H9 (cell line): ENCODE results near the gene PTPRN2. TPM values are rescaled to one million over a fixed set of nuclear protein-coding genes. Genes with fewer than 3 reads are reported as not detected.

Experiments
- DNase-seq: peaks from one replicate; pipeline ENCODE4 v3.0.0-alpha.2; 2017
- H2AFZ ChIP-seq: one replicate; pipeline ENCODE4 v1.6.1; 2013; ENCODE audit warnings: mild to moderate bottlenecking, low read length, control low read depth, moderate library complexity
- H2AK5ac ChIP-seq: 2 replicates; pipeline ENCODE4 v1.6.1; 2013; ENCODE audit warnings: low read length, control low read depth, mixed read lengths; ENCODE audit not compliant: insufficient read length
- H2BK120ac ChIP-seq: one replicate; pipeline ENCODE4 v1.6.1; 2013; ENCODE audit warnings: low read depth, mild to moderate bottlenecking, low read length, control low read depth, inconsistent platforms; ENCODE audit not compliant: poor library complexity, severe bottlenecking
- H2BK12ac ChIP-seq: 2 replicates; pipeline ENCODE4 v1.6.1; 2013; ENCODE audit warnings: low read length, control low read depth, mixed read lengths, low read depth; ENCODE audit not compliant: insufficient read length
- H2BK15ac ChIP-seq: 2 replicates; pipeline ENCODE4 v1.6.1; 2013; ENCODE audit warnings: low read depth, low read length, control low read depth
- H2BK20ac ChIP-seq: one replicate; pipeline ENCODE4 v1.6.1; 2013; ENCODE audit warnings: low read depth, mild to moderate bottlenecking, low read length, control low read depth, inconsistent platforms; ENCODE audit not compliant: poor library complexity, severe bottlenecking
- H2BK5ac ChIP-seq: 2 replicates; pipeline ENCODE4 v1.6.1; 2013; ENCODE audit warnings: low read length, control low read depth, mixed read lengths; ENCODE audit not compliant: insufficient read length
- H3K14ac ChIP-seq: 2 replicates; pipeline ENCODE4 v1.6.1; 2013; ENCODE audit warnings: low read length, control low read depth; ENCODE audit not compliant: insufficient read depth
- H3K18ac ChIP-seq: 2 replicates; pipeline ENCODE4 v1.6.1; 2013; ENCODE audit warnings: low read depth, mild to moderate bottlenecking, mixed read lengths, low read length, control low read depth; ENCODE audit not compliant: insufficient read length
- H3K23ac ChIP-seq: 2 replicates; pipeline ENCODE4 v1.6.1; 2013; ENCODE audit warnings: low read length, control low read depth, mixed read lengths, low read depth; ENCODE audit not compliant: insufficient read length
- H3K23me2 ChIP-seq: 2 replicates; pipeline ENCODE4 v1.6.1; 2013; ENCODE audit warnings: low read depth, mild to moderate bottlenecking, mixed read lengths, low read length, control low read depth; ENCODE audit not compliant: insufficient read length, poor library complexity, severe bottlenecking
- H3K27ac ChIP-seq: 2 replicates; pipeline ENCODE4 v1.5.1; 2013; ENCODE audit warnings: low read length, control low read depth, mixed read lengths, low read depth; ENCODE audit not compliant: insufficient read length
- H3K27me3 ChIP-seq: 2 replicates; pipeline ENCODE4 v1.6.1; 2013; ENCODE audit warnings: low read length, control low read depth, inconsistent platforms; ENCODE audit not compliant: insufficient read depth
- H3K4ac ChIP-seq: 2 replicates; pipeline ENCODE4 v1.6.1; 2013; ENCODE audit warnings: low read depth, mild to moderate bottlenecking, control low read depth, inconsistent platforms, low read length, moderate library complexity
- H3K4me1 ChIP-seq: 2 replicates; pipeline ENCODE4 v1.6.1; 2013; ENCODE audit warnings: low read length, control low read depth, inconsistent platforms; ENCODE audit not compliant: insufficient read depth
- H3K4me2 ChIP-seq: 2 replicates; pipeline ENCODE4 v1.6.1; 2013; ENCODE audit warnings: low read length, control low read depth, mixed read lengths; ENCODE audit not compliant: insufficient read length, insufficient read depth
- H3K56ac ChIP-seq: 2 replicates; pipeline ENCODE4 v1.6.1; 2013; ENCODE audit warnings: low read depth, mild to moderate bottlenecking, mixed read lengths, low read length, control low read depth; ENCODE audit not compliant: insufficient read length
- H3K79me1 ChIP-seq: 2 replicates; pipeline ENCODE4 v1.6.1; 2013; ENCODE audit warnings: low read depth, mild to moderate bottlenecking, moderate library complexity, low read length, control low read depth, inconsistent platforms; ENCODE audit not compliant: insufficient read depth, poor library complexity, severe bottlenecking
- H3K79me2 ChIP-seq: 2 replicates; pipeline ENCODE4 v1.6.1; 2013; ENCODE audit warnings: low read length, control low read depth, inconsistent platforms; ENCODE audit not compliant: insufficient read depth
- H3K9ac ChIP-seq: 2 replicates; pipeline ENCODE4 v1.6.1; 2013; ENCODE audit warnings: low read length, control low read depth, mixed read lengths; ENCODE audit not compliant: insufficient read length; ENCODE audit errors: extremely low read depth
- H3K9me3 ChIP-seq: one replicate; pipeline ENCODE4 v1.6.1; 2013; ENCODE audit warnings: low read depth, low read length, inconsistent platforms; ENCODE audit not compliant: control insufficient read depth
- H3T11ph ChIP-seq: one replicate; pipeline ENCODE4 v1.6.1; 2013; ENCODE audit warnings: mild to moderate bottlenecking, low read length, control low read depth, inconsistent platforms
- H4K20me1 ChIP-seq: one replicate; pipeline ENCODE4 v1.6.1; 2013; ENCODE audit not compliant: control insufficient read depth, insufficient read length, insufficient read depth
- H4K5ac ChIP-seq: 2 replicates; pipeline ENCODE4 v1.6.1; 2013; ENCODE audit warnings: low read depth, mild to moderate bottlenecking, mixed read lengths, low read length, control low read depth; ENCODE audit not compliant: insufficient read length
- H4K8ac ChIP-seq: replicated peaks from 2 replicates; pipeline ENCODE4 v1.6.1; 2013; ENCODE audit warnings: low read length, control low read depth, mixed read lengths, low read depth; ENCODE audit not compliant: insufficient read length
- H4K91ac ChIP-seq: 2 replicates; pipeline ENCODE4 v1.6.1; 2013; ENCODE audit warnings: low read depth, mild to moderate bottlenecking, moderate library complexity, mixed read lengths, low read length, control low read depth; ENCODE audit not compliant: insufficient read length
- H3K27ac Mint-ChIP-seq, 3 experiments: 2 replicates in 2 of 3; 3 replicates in 1 of 3; pipeline ENCODE4 v1.8.0; 2020 to 2021; ENCODE audit warnings: mixed read lengths in 3 of 3, mild to moderate bottlenecking in 1 of 3, moderate library complexity in 1 of 3
- H3K27me3 Mint-ChIP-seq: 2 replicates; pipeline ENCODE4 v1.8.0; 2021; ENCODE audit warnings: low read depth, mild to moderate bottlenecking, moderate library complexity, mixed read lengths
- H3K36me3 Mint-ChIP-seq, 3 experiments: 2 replicates in 2 of 3; 3 replicates in 1 of 3; pipeline ENCODE4 v1.8.0; 2020 to 2021; ENCODE audit warnings: low read depth in 3 of 3, mixed read lengths in 3 of 3; ENCODE audit not compliant: insufficient read depth in 1 of 3
- H3K4me1 Mint-ChIP-seq, 2 experiments: 2 replicates each; pipeline ENCODE4 v1.8.0; 2020; ENCODE audit warnings: mixed read lengths in 2 of 2
- H3K4me3 Mint-ChIP-seq, 2 experiments: 2 replicates in 1 of 2; 3 replicates in 1 of 2; pipeline ENCODE4 v1.8.0; 2020 to 2021; ENCODE audit warnings: mild to moderate bottlenecking in 2 of 2, mixed read lengths in 2 of 2, moderate library complexity in 1 of 2
- H3K9me3 Mint-ChIP-seq, 2 experiments: 2 replicates in 1 of 2; 3 replicates in 1 of 2; pipeline ENCODE4 v1.8.0; 2020; ENCODE audit warnings: mild to moderate bottlenecking in 2 of 2, mixed read lengths in 2 of 2, moderate library complexity in 1 of 2
- CTCF ChIP-seq: fragments of 200-600 bp; sonication (generic); conservative IDR thresholded peaks from 3 replicates; pipeline ENCODE4 v1.8.0; 2021; ENCODE audit warnings: antibody characterized with exemption, mild to moderate bottlenecking
- whole genome bisulfite sequencing: extraction: QIAGEN DNeasy Blood & Tissue Kit; methylation state at CpG from one replicate; pipeline ENCODE4 v1.1.7; 2013; ENCODE audit warnings: missing lambda C conversion rate, low lambda C conversion rate, mixed read lengths; ENCODE audit not compliant: insufficient read length; ENCODE audit errors: extremely low coverage; 5-methylcytosine and 5-hydroxymethylcytosine counted together
- total RNA-seq: library from RNA; stranded (reverse); gene quantifications from 2 replicates; pipeline ENCODE4 v1.2.1, GENCODE V29; 2021

Gene PTPRN2
- total RNA-seq, 1 experiment from 2014 or later = 5.2 TPM

GRCh38 chr7:158358926-158359645 is 228.5 kb downstream of the PTPRN2 start:
- TF ChIP-seq CTCF = no peak
- Mint-ChIP-seq H3K27ac (no peak overlapping the region), H3K9me3 (peaks cover 12 to 13% of the 10 kb centered on the region in 2 experiments), H3K36me3 (peaks cover 3 to 13% (median 4%) of the 10 kb centered on the region in 3 experiments; a peak in 5 of 7 replicates), H3K27me3 (peaks cover 32% of the 10 kb centered on the region), H3K4me1 (peaks cover 3 to 10% of the 10 kb centered on the region in 2 experiments; a peak in 3 of 4 replicates), H3K4me3 (no peak overlapping the region)
- Histone ChIP-seq H3K9me3 (no peaks in the 10 kb centered on the region), H2BK12ac (no peak overlapping the region), H3K79me2 (no peaks in the 10 kb centered on the region), H3K4ac (no peak overlapping the region), H3K79me1 (no peaks in the 10 kb centered on the region), H3K18ac (no peak overlapping the region), H2AFZ (no peak overlapping the region), H2BK120ac (no peak overlapping the region), H3K23me2 (no peaks in the 10 kb centered on the region), H3K14ac (no peak overlapping the region), H3K4me2 (no peak overlapping the region), H3K27me3 (no peaks in the 10 kb centered on the region), H2AK5ac (no peak overlapping the region), H2BK20ac (no peak overlapping the region), H4K5ac (no peak overlapping the region), H3T11ph (no peak overlapping the region), H3K4me1 (no peaks in the 10 kb centered on the region), H4K91ac (no peak overlapping the region), H4K8ac (no peak overlapping the region), H3K9ac (no peak overlapping the region), H3K27ac (no peak overlapping the region), H3K56ac (no peak overlapping the region), H2BK15ac (no peak overlapping the region), H4K20me1 (no peaks in the 10 kb centered on the region), H2BK5ac (no peak overlapping the region), H3K23ac (no peak overlapping the region)
- WGBS = no CpG with 5 or more reads among the region's 16 CpGs
- no peak for DNase-seq
